ENCODE data around the gene C2CD4D.
"Not testable (repeated sequence)": the region's sequence is repeated elsewhere in the genome, so short reads cannot be mapped to it uniquely, and the experiment has no call there.

The C2CD4D gene

GRCh38 chr1:151839457-151840403 lies at the start of gene C2CD4D:
Gene C2CD4D (minus strand): TSS chr1:151839820. CDS start chr1:151838989, 831 bp downstream.
- no peak for DNase-seq (ENCODE audit: low read depth)

- no peak for DNase-seq (ENCODE audit: low read depth)
These were observed 49.5 kb upstream of the C2CD4D start for GRCh38 chr1:151888972-151889570.

GRCh38 chr1:151887028-151887427 lies 47.4 kb upstream of the C2CD4D start:
- peak; percentile 46 for DNase-seq (ENCODE audit: low read depth)

- DNase-seq (ENCODE audit: low read depth), result no peak
These were observed 45.9 kb upstream of the C2CD4D start for GRCh38 chr1:151885479-151885878.

- not testable (repeated sequence) for DNase-seq (ENCODE audit: low read depth)
These were observed 45.3 kb upstream of the C2CD4D start for GRCh38 chr1:151884879-151885278.

- not testable (repeated sequence) for DNase-seq (ENCODE audit: low read depth)
These were observed 44.8 kb upstream of the C2CD4D start for GRCh38 chr1:151884445-151884844.

- DNase-seq (ENCODE audit: low read depth), result not testable (repeated sequence)
These were observed 44.3 kb upstream of the C2CD4D start for GRCh38 chr1:151883898-151884297.

GRCh38 chr1:151882918-151883317 lies 43.3 kb upstream of the C2CD4D start:
- not testable (repeated sequence) for DNase-seq (ENCODE audit: low read depth)

- DNase-seq (ENCODE audit: low read depth), result no peak
These were observed 42.8 kb upstream of the C2CD4D start for GRCh38 chr1:151882466-151882865.

- DNase-seq (ENCODE audit: low read depth), result no peak
These were observed 41.9 kb upstream of the C2CD4D start for GRCh38 chr1:151881479-151881878.

- DNase-seq (ENCODE audit: low read depth), result no peak
These were observed 35.9 kb upstream of the C2CD4D start for GRCh38 chr1:151875419-151876097.

- DNase-seq (ENCODE audit: low read depth), result not testable (repeated sequence)
These were observed 33.2 kb upstream of the C2CD4D start for GRCh38 chr1:151872776-151873175.

- no peak for DNase-seq (ENCODE audit: low read depth)
These were observed 31.8 kb upstream of the C2CD4D start for GRCh38 chr1:151871284-151872030.

GRCh38 chr1:151868486-151868885 lies 28.9 kb upstream of the C2CD4D start:
- no peak for DNase-seq (ENCODE audit: low read depth)

GRCh38 chr1:151867765-151868411 lies 28.3 kb upstream of the C2CD4D start:
- DNase-seq (ENCODE audit: low read depth), result peak; percentile 67

- DNase-seq (ENCODE audit: low read depth), result no peak
These were observed 27.7 kb upstream of the C2CD4D start for GRCh38 chr1:151867321-151867720.

- no peak for DNase-seq (ENCODE audit: low read depth)
These were observed 24.8 kb upstream of the C2CD4D start for GRCh38 chr1:151864411-151864810.

GRCh38 chr1:151862604-151863003 lies 23.0 kb upstream of the C2CD4D start:
- DNase-seq (ENCODE audit: low read depth), result no peak

GRCh38 chr1:151860504-151861187 lies 21.0 kb upstream of the C2CD4D start:
- no peak for DNase-seq (ENCODE audit: low read depth)

- DNase-seq (ENCODE audit: low read depth), result no peak
These were observed 20.3 kb upstream of the C2CD4D start for GRCh38 chr1:151859891-151860293.

All from EH (cell line).